HG02981 (cell line): Measurements from ENCODE around the gene MYO5C.
"Not testable (repeated sequence)": the region's sequence is repeated elsewhere in the genome, so short reads cannot be mapped to it uniquely, and the experiment has no call there.

Experiments
- ATAC-seq: cut with Tn5 transposase; IDR thresholded peaks from one replicate; pipeline ENCODE4 v1.9.1; 2021; ENCODE audit warnings: mild to moderate bottlenecking, moderate library complexity; ENCODE audit not compliant: unreplicated experiment

The MYO5C gene

DNA sequence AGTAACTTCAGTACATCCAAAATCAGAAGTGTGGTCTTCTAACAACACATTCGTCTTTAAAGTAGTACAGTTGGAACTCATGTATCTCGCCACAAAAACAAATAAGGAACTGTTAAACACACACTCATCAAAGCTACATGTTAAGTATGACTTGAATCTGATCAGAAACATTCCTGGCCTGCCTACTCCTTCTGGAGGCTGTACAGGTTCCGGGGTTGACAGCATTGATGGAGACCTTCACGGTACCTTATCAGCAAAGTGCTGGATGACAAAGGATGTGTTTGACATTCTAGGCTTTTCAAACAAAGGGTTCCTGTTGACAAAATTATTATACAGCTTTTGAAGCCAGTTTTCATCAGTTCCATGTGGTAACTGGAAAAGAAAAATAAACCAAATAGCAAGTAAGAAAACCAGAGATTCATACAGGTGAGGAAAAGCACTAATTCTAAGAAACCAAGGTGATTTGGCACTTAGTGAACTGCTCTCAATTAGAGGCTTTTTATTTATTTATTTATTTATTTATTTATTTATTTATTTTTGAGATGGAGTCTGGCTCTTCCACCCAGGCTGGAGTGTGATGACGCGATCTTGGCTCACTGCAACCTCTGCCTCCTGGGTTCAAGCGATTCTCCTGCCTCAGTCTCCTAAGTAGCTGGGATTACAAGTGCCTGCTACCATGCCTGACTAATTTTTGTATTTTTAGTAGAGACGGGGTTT lies 44.3 kb downstream of the MYO5C start:
- ATAC-seq = no peak

DNA sequence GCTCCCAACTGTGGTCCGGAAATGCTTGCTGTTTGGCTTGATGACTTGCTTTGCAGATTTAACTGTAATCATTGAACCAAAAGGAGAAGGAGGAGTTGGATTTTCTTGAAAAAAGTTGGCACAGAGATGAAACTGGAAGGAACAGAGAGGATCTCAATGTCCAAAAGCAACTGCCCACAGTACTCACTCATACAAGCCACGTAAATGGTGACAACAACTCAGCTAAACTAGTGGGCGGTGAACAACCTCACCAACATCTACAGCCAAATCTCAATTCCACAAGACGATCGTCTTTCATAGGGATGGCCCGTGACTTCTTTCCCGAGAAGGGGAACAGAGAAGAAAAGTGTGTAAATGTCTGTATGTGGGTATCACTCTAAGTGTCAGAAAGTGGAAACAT lies 48.1 kb downstream of the MYO5C start:
- no peak for ATAC-seq

DNA sequence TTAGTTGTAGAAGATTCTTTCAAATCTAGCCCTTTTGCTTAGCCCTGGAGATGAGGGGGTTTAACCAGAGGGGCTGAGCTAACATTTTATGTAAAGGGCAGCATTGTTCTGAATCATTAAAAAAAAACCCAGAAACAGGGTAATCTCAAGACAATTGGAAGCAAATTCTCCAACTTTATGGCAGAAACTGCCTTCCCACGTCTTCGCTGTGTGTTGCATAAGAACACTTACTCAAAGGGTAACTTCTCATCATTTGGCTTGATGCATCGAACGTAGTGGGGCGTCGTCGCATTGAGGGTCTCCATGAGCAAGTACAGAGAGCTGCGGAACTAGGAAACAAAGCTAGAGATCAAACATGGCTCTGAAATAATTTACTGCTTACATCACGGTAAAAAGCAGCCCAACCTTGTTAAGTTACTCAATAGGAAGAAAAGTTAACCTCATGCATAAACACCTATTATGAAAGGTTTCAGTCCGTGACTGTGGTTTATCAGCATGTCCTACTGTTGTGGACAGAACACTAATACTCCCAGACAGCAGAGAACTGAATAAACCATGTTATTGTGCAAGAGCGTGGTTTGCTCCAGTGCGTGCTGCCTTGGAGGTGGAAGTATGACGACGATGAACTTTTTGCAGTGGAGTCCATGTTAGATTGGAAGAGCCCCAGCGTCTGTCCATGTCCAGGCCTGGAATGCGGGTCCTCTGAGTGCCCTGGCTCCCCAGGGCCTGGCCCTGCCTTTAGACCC lies 48.7 kb downstream of the MYO5C start:
- ATAC-seq = no peak

DNA sequence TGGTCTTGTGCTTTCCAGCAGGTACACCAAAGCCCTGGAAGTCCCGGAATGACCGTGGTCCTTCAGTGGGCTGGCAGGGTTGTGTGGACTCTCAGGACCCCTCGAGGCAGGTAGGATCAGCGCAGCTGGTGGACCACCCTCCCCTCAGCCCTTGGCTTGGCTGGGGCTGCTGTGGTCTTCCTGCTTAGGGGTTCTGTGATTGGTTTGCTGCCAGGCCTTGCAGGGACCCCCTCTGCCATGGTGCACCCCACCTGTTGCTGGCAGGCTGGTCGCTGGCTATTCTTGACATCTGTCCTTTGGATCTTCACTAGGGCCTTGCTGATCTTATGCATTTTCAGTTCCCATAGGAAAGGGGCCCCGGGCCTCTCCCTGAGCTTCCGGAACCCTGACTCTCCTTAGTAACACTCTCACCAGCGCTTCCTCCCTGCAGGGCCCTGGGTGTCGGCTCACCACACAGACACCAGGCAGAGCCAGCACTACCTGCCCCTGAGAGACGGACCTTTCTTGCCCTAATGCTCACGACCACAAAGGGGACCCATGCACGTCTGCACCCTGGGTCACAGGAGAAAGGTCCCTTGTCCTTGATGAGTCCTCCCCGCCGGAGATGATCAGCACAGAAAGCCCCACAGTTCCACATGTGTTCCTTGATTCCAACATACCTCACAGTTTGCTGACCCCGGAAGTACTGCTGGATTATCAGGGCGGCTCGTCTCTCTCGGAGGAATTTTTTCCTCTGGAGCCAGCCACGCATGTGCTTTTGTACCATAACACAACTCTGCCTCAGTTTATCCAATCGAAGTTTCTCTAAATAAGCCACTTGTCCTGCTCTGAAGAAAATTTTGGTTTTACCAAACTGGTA lies 51.7 kb downstream of the MYO5C start:
- ATAC-seq = no peak

DNA sequence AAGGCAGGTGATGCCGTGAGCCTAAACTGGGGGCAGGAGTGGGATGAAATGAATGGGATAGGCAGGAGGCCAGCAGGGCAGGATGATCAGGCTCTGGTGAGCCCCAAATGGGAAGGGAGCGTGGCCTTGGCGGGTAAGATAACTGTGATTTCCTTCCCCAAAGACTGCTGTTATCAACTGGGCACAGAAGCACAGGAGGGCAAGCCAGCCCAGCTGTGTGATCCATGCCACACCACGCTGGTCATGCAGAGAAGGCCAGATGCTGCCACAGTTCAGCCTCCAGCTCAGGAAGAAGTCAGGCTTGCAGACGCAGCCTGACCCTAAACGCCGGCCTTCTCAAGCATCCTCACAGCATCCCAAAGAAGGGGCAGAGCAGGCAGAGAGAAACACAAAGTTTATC lies 52.3 kb downstream of the MYO5C start:
- ATAC-seq = no peak

DNA sequence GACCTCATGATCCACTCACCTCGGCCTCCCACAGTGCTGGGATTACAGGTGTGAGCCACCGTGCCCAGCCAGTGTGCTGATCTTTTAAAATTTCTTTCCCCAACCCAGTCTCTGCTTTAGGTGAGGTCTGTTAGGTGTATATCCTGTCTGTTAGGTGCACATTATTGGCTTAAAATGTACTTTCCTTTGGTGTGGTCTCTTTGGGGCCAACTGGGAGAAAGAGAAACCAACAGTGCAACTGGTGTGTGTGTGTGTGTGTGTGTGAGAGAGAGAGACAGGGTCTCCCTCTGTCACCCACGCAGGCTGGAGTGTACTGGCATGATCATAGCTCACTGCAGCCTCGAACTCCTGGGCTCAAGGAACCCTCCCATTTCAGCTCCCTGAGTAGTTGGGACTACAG lies 54.1 kb downstream of the MYO5C start:
- no peak for ATAC-seq

DNA sequence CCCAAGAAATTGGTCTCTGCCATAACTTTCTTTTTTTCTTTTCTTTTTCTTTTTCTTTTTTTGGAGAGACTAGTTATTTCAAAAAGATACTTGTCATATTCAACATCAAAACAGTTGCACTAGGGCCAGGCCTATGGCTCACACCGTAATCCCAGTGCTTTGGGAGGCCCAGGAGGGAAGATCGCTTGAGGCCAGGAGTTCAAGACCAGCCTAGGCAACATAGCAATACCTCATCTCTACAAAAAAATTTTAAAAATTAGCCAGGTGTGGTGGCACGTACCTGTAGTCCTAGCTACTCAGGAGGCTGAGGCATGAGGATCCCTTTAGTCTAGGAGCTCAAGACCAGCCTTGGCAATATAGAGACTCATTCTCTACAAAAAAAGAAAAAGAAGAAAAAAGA lies 55.4 kb downstream of the MYO5C start:
- ATAC-seq = no peak

DNA sequence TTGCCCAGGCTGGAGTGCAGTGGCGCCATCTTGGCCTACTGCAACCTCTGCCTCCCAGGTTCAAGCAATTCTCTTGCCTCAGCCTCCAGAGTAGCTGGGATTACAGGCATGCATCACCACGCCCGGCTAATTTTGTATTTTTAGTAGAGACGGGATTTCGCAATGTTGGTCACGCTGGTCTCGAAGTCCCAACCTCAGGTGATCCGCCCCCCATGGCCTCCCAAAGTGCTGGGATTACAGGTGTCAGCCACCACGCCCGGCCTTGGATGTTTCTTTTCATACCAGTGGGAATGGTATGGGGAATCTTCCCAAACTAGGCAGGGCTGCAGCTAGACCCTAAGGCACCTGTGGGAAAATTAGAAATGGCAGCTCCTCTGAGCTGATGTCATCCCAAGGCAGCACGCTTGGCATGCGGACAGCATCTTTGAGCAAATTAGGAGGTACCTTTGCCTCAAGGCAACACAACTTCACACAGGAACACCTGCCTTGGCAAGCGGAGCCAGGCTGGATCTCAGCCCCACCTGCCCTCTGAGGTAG lies 56.5 kb downstream of the MYO5C start:
- ATAC-seq = not testable (repeated sequence)

DNA sequence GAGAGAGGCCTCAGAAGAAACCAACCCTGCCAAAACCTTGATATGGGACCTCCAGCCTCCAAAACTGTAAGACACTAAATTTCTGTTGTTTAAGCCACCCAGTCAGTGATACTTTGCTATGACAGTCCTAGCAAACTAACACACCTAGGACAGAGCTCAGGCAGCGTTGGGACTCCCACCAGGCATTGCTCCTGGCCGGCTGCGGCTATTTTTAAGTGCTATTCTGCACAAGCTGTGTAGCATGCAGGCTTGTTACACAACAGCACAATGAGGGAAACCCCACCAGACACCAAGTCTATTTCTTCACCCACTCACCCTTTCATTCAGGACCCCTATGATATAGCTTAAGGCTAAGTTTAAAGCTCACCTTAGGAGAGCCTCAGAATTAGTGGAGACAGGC lies 57.5 kb downstream of the MYO5C start:
- ATAC-seq = no peak

DNA sequence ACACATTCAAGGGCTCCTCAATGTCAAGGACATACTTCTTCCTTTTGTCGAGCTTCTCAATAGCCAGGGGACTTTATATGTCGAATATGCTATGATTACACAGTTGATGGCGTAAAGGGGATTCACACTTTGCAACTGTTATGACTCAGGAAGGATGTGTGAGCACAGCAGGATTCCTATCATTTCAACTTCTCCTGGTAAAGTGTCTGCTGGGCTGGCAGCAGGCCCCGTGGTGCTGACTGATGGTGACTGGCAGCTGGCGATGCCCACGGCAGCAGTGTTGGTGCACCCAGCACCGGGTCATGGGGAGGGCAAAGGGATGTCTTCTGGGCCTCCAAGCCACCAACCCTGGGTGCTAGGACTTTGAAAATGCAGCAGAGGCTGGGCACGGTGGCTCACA lies 59.6 kb downstream of the MYO5C start:
- ATAC-seq = no peak

DNA sequence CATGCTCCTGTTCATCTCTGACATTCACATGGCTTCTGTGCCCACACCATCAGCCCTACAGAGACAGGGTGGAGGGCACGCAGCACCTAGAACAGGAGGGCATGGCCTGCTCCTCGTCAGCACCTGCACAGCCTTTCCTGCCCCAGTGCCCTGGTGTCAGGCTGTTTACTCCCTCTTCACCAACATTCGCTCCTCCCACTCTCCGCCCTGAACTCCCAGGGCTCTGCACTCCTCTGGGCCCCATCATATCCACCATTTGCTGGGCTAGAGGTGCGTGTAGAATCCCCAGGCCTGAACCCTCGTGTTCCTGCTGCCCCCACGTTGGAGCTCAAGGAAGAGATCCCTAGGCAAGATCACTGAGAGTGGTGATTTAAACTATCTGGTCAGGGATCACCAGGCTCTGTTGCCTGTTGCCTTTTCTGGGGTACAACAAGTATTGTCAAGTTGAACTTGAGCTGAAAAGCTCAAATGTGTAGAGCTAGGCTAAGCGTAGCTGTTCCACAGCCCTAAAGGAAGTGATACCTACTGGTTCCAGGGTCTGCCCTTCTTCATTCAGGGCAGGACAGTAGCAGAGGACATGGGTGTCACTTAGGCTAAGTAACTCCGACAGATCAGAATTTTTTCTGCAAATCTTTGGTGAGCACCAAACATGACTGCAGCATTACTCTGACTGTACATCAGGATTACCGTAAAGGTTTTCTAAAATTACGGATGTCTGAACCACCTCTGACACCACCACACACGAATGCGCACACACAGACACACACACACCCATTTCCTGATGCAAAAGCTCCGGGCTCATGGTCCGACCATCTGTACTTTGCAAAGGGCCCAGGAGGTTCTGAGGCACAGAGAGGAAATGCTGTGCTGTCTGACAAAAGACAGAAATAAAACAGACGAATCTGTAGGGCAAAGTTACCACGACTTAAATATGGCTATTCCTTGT lies 60.7 kb downstream of the MYO5C start:
- no peak for ATAC-seq

DNA sequence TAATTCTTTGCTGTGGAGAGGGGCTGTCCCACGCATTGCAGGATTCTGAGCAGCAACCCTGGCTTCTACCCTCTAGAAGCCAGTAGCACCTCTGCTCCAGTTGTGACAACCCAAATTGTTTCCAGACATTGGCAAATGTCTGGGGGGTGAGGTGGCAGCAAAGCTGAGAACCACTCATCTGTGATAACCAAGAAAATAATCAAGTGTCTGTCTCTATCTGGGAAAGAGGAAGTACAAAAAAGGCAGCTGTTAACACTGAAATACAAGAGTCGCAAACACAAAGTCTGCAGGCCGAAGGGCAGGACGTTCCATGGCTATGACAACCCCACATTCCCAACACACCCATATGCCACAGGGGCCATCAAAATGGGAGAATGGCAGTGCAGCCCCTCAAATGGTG lies 62.2 kb downstream of the MYO5C start:
- ATAC-seq = peak; percentile 36

DNA sequence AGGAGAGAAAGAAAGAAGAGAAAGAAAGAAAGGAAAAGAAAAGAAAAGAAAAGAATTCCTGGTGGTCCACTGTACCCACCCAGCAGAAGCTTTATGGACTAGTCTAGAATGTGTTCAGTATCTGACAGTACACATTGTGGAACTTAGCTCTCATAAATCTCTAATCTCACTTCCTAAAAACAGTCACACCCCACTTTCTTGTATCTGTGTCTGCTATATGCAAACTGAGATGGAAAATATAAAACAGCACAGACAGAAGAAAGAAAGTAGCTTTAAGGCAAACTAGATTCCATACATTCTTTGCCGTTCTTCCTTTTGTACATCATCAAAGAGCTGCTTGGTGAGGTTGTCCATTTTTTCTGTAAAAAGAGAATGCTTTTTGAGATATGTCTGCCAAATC lies 63.3 kb downstream of the MYO5C start:
- ATAC-seq = peak; percentile 58

DNA sequence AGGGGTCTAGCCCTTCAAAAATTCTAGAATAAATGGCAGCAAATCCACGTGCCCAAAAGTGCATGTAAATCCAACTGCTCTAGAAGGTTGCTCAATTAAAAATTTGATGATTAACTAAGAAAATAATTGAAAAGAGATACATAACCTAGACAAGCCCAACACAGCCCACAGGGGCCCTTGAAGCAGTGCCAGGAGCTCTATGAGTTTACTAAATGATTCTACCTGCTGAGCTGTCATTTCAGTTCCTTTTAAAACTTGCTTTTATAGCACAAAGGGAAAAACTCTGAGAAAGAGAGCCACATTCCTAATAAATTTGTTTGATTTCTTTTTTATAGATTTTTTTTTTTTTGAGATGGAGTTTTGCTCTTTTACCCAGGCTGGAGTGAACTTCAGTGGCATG lies 65.5 kb downstream of the MYO5C start:
- ATAC-seq = no peak

DNA sequence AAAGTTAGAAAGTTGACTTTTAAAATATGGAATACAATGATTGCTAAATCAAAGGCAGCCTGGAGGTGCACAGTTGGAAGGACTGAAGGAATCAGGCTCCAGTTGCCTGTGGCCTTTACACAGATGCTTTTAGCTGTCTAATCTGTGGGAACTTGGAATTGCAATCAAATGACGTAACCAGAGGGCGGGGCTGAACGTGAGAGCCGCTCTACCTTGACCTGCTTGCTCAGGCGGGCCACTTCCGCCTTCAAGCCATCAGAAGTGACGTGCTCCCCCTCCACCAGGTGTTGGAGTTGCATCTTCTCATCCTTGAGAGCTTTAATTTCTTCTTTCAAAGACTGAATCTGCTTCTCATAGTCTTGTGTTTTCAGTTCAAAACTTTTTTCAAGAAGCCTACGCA lies 66.7 kb downstream of the MYO5C start:
- no peak for ATAC-seq

DNA sequence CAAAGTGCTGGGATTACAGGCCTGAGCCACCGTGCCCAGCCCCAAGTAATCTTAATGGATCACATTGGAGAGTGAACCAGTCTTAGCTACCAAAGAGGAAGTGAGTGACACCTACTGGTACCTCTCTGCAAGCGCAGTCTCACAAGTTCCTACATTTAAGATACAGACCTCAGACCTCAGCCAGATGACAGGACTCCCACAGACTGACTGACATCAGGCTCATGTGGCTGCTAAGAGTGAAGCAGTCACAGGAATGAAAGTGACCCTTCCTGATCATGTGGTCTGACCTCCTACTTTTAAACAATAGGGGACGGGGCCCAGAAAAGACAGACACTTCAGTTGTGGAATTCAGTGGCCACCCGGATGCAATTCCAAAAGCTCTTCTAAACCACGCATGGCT lies 68.1 kb downstream of the MYO5C start:
- peak; percentile 75 for ATAC-seq

DNA sequence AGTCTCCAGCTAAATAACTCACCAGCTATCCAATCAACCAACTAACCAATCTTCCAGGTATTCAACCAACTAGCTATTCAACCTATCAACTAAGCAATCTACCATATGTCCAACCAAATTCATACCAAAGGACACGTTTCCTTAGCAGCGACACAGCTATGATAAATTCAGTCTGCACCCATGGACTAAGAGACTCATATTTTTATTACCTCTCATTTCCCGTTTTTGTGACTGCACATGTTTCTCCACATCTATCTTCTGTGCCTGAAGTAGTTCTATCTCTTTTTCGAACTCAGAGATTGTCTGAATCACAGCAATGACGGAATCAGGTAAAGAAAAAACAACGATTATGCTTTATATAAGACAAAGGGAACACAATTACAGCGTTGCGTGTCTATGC lies 70.4 kb downstream of the MYO5C start:
- ATAC-seq = no peak

DNA sequence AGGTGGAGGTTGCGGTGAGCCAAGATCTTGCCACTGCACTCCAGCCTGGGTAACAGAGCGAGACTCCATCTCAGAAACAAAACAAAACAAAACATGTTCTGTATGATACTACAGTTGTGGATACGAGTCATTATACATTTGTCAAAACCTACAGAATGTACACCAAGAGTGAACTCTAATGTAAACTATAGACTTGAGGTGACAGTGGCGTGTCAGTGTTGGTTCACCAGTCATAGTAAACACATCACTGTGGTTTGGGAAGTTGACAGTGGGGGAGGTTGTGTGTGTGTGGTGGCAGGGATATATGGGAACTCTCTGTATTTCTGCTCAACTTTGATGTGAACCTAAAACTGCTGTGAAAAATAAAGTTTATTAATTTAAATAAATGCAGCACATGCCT lies 71.4 kb downstream of the MYO5C start:
- ATAC-seq = no peak

DNA sequence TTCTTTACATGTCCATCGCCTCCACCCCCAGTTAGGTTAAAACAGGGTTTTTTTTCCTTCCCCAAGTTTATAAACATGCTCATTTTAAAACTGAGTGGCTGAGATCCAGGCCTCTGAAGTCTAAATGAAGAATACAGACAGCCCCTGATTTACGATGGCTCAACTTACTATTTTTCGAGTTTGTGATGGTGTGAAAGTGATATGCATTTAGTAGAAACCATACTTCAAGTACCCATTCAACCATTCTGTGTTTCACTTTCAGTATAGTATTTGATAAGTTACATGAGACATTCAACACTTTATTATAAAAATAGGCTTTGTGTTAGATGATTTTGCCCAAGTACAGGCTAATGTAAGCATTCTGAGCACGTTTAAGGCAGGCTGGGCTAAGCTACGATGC lies 73.9 kb downstream of the MYO5C start:
- peak; percentile 48 for ATAC-seq

DNA sequence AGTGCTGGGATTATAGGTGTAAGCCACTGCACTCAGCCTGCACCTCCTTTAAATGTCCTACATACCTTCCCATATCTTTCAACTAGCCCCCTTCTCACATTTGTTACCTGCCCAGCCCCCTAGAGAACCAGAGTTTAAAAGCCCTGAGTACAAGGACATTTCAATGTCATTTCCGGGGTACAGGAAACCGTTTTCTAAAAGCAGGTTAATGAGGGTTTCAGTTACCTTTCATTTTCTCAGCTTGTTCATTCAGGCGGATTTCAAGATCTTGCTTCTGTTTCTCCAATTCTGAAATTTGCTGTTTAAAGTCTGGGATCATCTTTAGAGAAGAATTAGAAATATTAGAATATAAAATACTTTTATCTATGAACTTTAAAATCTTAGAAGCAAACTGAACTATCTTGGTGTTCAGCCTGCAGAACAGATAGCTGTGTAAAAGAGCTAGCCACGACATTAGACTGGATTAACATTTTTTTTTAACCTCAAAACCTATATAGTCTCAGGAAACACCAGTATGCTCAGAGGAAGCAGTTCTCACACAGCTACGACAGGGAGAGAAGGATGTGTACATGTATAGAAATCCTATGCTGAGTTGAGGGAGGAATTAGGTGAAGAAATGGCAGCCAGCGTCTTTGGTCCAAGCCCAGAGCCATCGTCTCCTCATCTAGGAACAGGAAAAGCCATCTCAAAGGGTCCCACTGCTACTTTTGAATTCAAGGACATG lies 74.5 kb downstream of the MYO5C start:
- peak; percentile 26 for ATAC-seq
